ENCODE measurements around the gene KCNIP3.

GRCh38 chr2:95379371-95379831, 82.3 kb downstream of the KCNIP3 start:
- TF ChIP-seq CTCF (conservative IDR thresholded peaks at IDR 0.05; ENCODE audit: low read depth, low read length) (peak; percentile 35; the same call in 1 of the 2 replicates), EZH2 (IDR thresholded peaks at IDR 0.05; ENCODE audit: low read length, unreplicated experiment) (no peak)
